Tibial nerve (tissue), 3 donors: ENCODE data around the gene ZNF117.
"Not testable (repeated sequence)": the region's sequence is repeated elsewhere in the genome, so short reads cannot be mapped to it uniquely, and the experiment has no call there.

Source experiments
- CTCF ChIP-seq, 5 experiments: fragments of 200-600 bp in 3 of 5; fragments of 450-650 bp in 2 of 5; sonication (generic) in 3 of 5; IDR thresholded peaks; one replicate each; pipeline ENCODE4 v1.5.1; 2016 to 2019; ENCODE audit warnings: antibody characterized with exemption in 5 of 5, mild to moderate bottlenecking in 3 of 5, moderate library complexity in 2 of 5
- POLR2A ChIP-seq, 2 donors: fragments of 450-650 bp; IDR thresholded peaks; one replicate each; pipeline ENCODE4 v1.6.1; 2017; ENCODE audit warnings: antibody characterized with exemption in 2 of 2, mild to moderate bottlenecking in 2 of 2, moderate library complexity in 2 of 2

GRCh38 chr7:64940021-64940420 lies 50.8 kb downstream of the ZNF117 start:
- TF ChIP-seq POLR2A, CTCF (IDR thresholded peaks at IDR 0.05): not testable (repeated sequence)
